GM23338 (cell line): Measurements from ENCODE around the gene ZNF333.

Experiments used
- EZH2 ChIP-seq: fragments of 200-600 bp; sonication (generic); IDR thresholded peaks from one replicate; pipeline ENCODE4 v1.8.0; 2017; ENCODE audit warnings: antibody characterized with exemption, mild to moderate bottlenecking, low read depth; ENCODE audit not compliant: unreplicated experiment
- POLR2AphosphoS5 ChIP-seq: IDR thresholded peaks from 2 replicates; pipeline ENCODE4 v1.6.1; 2016; ENCODE audit warnings: antibody characterized with exemption, low read depth
- TF ChIP-seq, protein P1 (sequence below), 2 experiments: fragments of 200-600 bp in 1 of 2; sonication (generic) in 1 of 2; conservative IDR thresholded peaks; 2 replicates each; pipeline versions ENCODE4 v1.5.1 to v1.6.1; 2016 to 2017; ENCODE audit warnings: antibody characterized with exemption in 2 of 2, low read depth in 2 of 2, mild to moderate bottlenecking in 2 of 2, moderate library complexity in 1 of 2

DNA sequence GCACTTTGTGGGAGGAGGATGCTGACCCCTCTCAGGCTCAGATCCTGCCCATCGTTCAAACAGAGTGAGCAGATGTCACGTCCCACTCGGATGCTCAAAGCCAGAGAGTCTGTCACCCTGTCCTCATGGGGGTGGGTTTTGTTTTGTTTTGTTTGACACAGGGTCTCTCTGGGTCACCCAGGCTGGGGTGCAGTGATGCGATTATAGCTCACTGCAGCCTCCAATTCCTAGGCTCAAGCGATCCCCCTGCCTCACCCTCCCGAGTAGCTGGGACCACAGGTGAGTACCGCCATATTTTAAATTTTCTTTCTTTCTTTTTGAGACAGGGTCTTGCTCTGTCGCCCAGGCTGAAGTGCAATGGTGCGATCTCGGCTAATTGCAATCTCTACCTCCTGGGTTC, 84.5 kb downstream of the ZNF333 start:
- TF ChIP-seq, protein P1, sequence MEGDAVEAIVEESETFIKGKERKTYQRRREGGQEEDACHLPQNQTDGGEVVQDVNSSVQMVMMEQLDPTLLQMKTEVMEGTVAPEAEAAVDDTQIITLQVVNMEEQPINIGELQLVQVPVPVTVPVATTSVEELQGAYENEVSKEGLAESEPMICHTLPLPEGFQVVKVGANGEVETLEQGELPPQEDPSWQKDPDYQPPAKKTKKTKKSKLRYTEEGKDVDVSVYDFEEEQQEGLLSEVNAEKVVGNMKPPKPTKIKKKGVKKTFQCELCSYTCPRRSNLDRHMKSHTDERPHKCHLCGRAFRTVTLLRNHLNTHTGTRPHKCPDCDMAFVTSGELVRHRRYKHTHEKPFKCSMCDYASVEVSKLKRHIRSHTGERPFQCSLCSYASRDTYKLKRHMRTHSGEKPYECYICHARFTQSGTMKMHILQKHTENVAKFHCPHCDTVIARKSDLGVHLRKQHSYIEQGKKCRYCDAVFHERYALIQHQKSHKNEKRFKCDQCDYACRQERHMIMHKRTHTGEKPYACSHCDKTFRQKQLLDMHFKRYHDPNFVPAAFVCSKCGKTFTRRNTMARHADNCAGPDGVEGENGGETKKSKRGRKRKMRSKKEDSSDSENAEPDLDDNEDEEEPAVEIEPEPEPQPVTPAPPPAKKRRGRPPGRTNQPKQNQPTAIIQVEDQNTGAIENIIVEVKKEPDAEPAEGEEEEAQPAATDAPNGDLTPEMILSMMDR (conservative IDR thresholded peaks at IDR 0.05; ENCODE audit: low read depth in 2 of 2): no peak
- no peak for TF ChIP-seq POLR2AphosphoS5
- TF ChIP-seq EZH2: no peak
